HepG2 (cell line): ENCODE measurements around the gene CLASRP. TPM values are rescaled to one million over a fixed set of nuclear protein-coding genes. Genes with fewer than 3 reads are reported as not detected.
A peak's percentile ranks its signal among the peaks of the same experiment; 100 is the strongest.

Source experiments
- ETV5 ChIP-seq: IDR thresholded peaks from 2 replicates; pipeline ENCODE4 v1.6.1; 2018; ENCODE audit warnings: missing biosample characterization, missing genetic modification reagents, inconsistent platforms, borderline replicate concordance
- FOXP1 ChIP-seq, 2 experiments: fragments of 450-650 bp in 1 of 2; IDR thresholded peaks; 2 replicates each; pipeline ENCODE4 v1.6.1; 2017 to 2018; ENCODE audit warnings: antibody characterized with exemption in 1 of 2
- HCFC1 ChIP-seq: fragments of 150-350 bp; IDR thresholded peaks from 2 replicates; pipeline ENCODE4 v1.6.1; 2014; ENCODE audit warnings: low read depth, low read length
- HMGXB3 ChIP-seq: sonication (generic); formaldehyde crosslinking; IDR thresholded peaks from 2 replicates; pipeline ENCODE4 v1.4.0; 2020; ENCODE audit warnings: missing genetic modification reagents, borderline replicate concordance
- LRRFIP1 ChIP-seq: sonication (generic); formaldehyde crosslinking; conservative IDR thresholded peaks from 2 replicates; pipeline ENCODE4 v1.4.0; 2020; ENCODE audit warnings: missing genetic modification reagents
- NKX3-1 ChIP-seq: sonication (generic); formaldehyde crosslinking; IDR thresholded peaks from 2 replicates; pipeline ENCODE4 v1.5.0; 2020; ENCODE audit warnings: missing genetic modification reagents
- RAD21 ChIP-seq: fragments of 450-650 bp; formaldehyde crosslinking; IDR thresholded peaks from 2 replicates; pipeline ENCODE4 v1.5.0; 2020; ENCODE audit warnings: mild to moderate bottlenecking
- RORA ChIP-seq: sonication (generic); formaldehyde crosslinking; IDR thresholded peaks from 2 replicates; pipeline ENCODE4 v1.5.0; 2020; ENCODE audit warnings: mild to moderate bottlenecking, missing genetic modification reagents, moderate library complexity
- SRY ChIP-seq: sonication (generic); formaldehyde crosslinking; IDR thresholded peaks from 2 replicates; pipeline ENCODE4 v1.8.0; 2022; ENCODE audit warnings: mild to moderate bottlenecking, missing genetic modification reagents
- XBP1 ChIP-seq: sonication (generic); formaldehyde crosslinking; IDR thresholded peaks from 2 replicates; pipeline ENCODE4 v1.5.0; 2020; ENCODE audit warnings: missing genetic modification reagents
- ZNF337 ChIP-seq: sonication (generic); formaldehyde crosslinking; IDR thresholded peaks from 2 replicates; pipeline ENCODE4 v1.5.1; 2020; ENCODE audit warnings: missing genetic modification reagents, low read depth, mild to moderate bottlenecking, borderline replicate concordance
- ZNF557 ChIP-seq: sonication (generic); formaldehyde crosslinking; IDR thresholded peaks from 2 replicates; pipeline ENCODE4 v1.4.0; 2020; ENCODE audit warnings: missing genetic modification reagents
- ZNF558 ChIP-seq: sonication (generic); formaldehyde crosslinking; IDR thresholded peaks from 2 replicates; pipeline ENCODE4 v1.9.0; 2022; ENCODE audit warnings: mild to moderate bottlenecking, missing genetic modification reagents, borderline replicate concordance
- ZZZ3 ChIP-seq: sonication (generic); formaldehyde crosslinking; IDR thresholded peaks from 2 replicates; pipeline ENCODE4 v1.4.0; 2020; ENCODE audit warnings: missing genetic modification reagents, mild to moderate bottlenecking, borderline replicate concordance
- polyA plus RNA-seq, 8 experiments: library from polyadenylated mRNA; depleted of rRNA in 3 of 8; stranded (reverse) in 7 of 8; unstranded in 1 of 8; fragments of >200 nt; fragmentation: Illumina TruSeq in 4 of 8; extraction: Trizol in 4 of 8; gene quantifications; 2 replicates each; pipeline versions ENCODE4 v1.2.1 to v1.2.3, GENCODE V29; 2011 to 2016; ENCODE audit warnings: low read depth in 4 of 8, missing spikeins in 1 of 8, mixed read lengths in 1 of 8; ENCODE audit not compliant: insufficient read depth in 1 of 8
- total RNA-seq, 5 experiments: library from RNA; depleted of rRNA; stranded (reverse); fragments of >200 nt; fragmentation: Illumina TruSeq; extraction: Trizol; gene quantifications; 2 replicates each; pipeline ENCODE4 v1.2.3, GENCODE V29; 2016; ENCODE audit warnings: low read depth in 1 of 5
- TF ChIP-seq, protein P1 (sequence below): sonication (generic); formaldehyde crosslinking; IDR thresholded peaks from 2 replicates; pipeline ENCODE4 v1.5.0; 2020; ENCODE audit warnings: missing genetic modification reagents
- TF ChIP-seq, protein P2 (sequence below): sonication (generic); formaldehyde crosslinking; IDR thresholded peaks from 2 replicates; pipeline ENCODE4 v1.8.1; 2022; ENCODE audit warnings: mild to moderate bottlenecking, missing genetic modification reagents
- TF ChIP-seq, protein P3 (sequence below): sonication (generic); formaldehyde crosslinking; IDR thresholded peaks from 2 replicates; pipeline ENCODE4 v1.5.0; 2020; ENCODE audit warnings: missing genetic modification reagents

The CLASRP gene
- total and polyA plus RNA-seq, 2 of the 13 experiments (the other 11 are each of a cell fraction or from before 2014, with no cell fraction given), result 32.0 to 51.4 TPM

DNA sequence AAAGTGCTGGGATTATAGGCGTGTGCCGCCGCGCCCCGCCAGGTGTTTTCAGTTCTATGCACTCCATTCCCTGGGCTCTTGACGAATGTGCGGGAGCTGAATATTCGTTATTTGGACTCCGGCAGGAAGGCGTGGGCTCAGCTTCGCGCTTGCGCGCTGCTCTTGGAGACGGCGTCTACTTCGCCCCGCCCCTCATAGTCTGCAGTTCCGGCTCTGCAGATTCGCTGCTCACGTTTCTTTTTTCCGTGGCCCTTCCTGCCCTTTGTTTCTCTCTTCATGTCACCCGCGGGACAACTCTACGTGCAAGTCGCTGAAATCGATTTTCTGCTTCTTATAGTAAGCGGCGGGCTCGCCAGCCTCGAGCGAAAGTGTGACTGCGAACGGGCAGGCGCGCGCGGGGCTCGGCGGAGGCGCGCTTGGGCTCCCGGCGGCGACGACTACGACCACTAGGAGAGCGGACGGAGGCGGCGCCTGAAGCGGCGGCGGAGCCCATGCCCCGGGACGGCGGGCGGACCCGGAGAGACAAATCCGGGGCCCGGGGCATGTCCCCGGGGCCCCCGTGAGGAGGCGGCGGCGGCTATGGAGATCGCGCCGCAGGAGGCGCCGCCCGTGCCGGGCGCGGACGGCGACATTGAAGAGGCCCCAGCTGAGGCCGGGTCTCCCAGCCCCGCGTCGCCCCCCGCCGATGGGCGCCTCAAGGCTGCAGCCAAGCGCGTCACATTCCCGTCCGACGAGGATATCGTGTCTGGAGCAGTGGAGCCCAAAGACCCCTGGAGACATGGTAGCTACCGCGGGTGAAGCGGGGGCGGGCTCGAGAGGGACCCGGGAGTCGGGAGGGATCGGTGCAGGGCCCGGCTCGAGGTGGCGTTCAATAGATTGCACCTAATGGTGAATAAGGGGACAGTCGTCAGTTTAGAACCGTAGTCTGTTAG is 54.2 kb downstream of the CLASRP start, which contains the start of gene PPP1R37 (continued):
- peak; percentile 44; the same call in 1 of the 2 replicates for TF ChIP-seq RAD21 (CRISPR knock-in tag)
- no peak for TF ChIP-seq NKX3-1 (CRISPR knock-in tag)
- TF ChIP-seq SRY (CRISPR knock-in tag), result 0 out of 2 replicates have a peak, but pooled peaks have one; percentile 25
- TF ChIP-seq LRRFIP1 (CRISPR knock-in tag), result no peak
- TF ChIP-seq ZNF337 (CRISPR knock-in tag), result no peak
- TF ChIP-seq ZNF558 (CRISPR knock-in tag), result peak; percentile 69; the same call in 1 of the 2 replicates
- TF ChIP-seq, protein P1, sequence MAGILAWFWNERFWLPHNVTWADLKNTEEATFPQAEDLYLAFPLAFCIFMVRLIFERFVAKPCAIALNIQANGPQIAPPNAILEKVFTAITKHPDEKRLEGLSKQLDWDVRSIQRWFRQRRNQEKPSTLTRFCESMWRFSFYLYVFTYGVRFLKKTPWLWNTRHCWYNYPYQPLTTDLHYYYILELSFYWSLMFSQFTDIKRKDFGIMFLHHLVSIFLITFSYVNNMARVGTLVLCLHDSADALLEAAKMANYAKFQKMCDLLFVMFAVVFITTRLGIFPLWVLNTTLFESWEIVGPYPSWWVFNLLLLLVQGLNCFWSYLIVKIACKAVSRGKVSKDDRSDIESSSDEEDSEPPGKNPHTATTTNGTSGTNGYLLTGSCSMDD (CRISPR knock-in tag), result no peak
- TF ChIP-seq ZNF557 (CRISPR knock-in tag), result no peak
- TF ChIP-seq HCFC1, result peak; percentile 51
- no peak; the same call in 1 of the 2 replicates for TF ChIP-seq HMGXB3 (CRISPR knock-in tag)
- TF ChIP-seq, protein P2, sequence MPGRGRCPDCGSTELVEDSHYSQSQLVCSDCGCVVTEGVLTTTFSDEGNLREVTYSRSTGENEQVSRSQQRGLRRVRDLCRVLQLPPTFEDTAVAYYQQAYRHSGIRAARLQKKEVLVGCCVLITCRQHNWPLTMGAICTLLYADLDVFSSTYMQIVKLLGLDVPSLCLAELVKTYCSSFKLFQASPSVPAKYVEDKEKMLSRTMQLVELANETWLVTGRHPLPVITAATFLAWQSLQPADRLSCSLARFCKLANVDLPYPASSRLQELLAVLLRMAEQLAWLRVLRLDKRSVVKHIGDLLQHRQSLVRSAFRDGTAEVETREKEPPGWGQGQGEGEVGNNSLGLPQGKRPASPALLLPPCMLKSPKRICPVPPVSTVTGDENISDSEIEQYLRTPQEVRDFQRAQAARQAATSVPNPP (CRISPR knock-in tag), result peak; percentile 63; the same call in 1 of the 2 replicates
- TF ChIP-seq FOXP1 (IDR thresholded peaks at IDR 0.05), result no peak
- no peak for TF ChIP-seq FOXP1 (CRISPR knock-in tag; IDR thresholded peaks at IDR 0.05)
- TF ChIP-seq ZZZ3, result peak; percentile 39; the same call in 1 of the 2 replicates
- no peak for TF ChIP-seq RORA (CRISPR knock-in tag)
- no peak for TF ChIP-seq XBP1 (CRISPR knock-in tag)
- no peak; the same call in 1 of the 2 replicates for TF ChIP-seq ETV5 (CRISPR knock-in tag)
- TF ChIP-seq, protein P3, sequence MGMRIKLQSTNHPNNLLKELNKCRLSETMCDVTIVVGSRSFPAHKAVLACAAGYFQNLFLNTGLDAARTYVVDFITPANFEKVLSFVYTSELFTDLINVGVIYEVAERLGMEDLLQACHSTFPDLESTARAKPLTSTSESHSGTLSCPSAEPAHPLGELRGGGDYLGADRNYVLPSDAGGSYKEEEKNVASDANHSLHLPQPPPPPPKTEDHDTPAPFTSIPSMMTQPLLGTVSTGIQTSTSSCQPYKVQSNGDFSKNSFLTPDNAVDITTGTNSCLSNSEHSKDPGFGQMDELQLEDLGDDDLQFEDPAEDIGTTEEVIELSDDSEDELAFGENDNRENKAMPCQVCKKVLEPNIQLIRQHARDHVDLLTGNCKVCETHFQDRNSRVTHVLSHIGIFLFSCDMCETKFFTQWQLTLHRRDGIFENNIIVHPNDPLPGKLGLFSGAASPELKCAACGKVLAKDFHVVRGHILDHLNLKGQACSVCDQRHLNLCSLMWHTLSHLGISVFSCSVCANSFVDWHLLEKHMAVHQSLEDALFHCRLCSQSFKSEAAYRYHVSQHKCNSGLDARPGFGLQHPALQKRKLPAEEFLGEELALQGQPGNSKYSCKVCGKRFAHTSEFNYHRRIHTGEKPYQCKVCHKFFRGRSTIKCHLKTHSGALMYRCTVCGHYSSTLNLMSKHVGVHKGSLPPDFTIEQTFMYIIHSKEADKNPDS (CRISPR knock-in tag), result 0 out of 2 replicates have a peak, but pooled peaks have one; percentile 16
